A549 (cell line): ENCODE results near the gene ATP6V0C. TPM values are rescaled to one million over a fixed set of nuclear protein-coding genes. Genes with fewer than 3 reads are reported as not detected.

ENCODE experiments used
- ATAC-seq, 2 experiments: fragments of 200-7000 bp in 1 of 2; fragments of >200 bp in 1 of 2; cut with Nextera tagmentation in 1 of 2; cut with Tn5 transposase in 1 of 2; 3 replicates each; pipeline versions ENCODE4 v1.8.0 to v1.9.1; 2018 to 2020; ENCODE audit warnings: mild to moderate bottlenecking in 1 of 2, moderate library complexity in 1 of 2
- CTCF ChIA-PET: fragments of 300-600 bp; sonication (Branson Sonifier 250); formaldehyde crosslinking; extraction: SDS; loops from one replicate; lab custom pipeline; 2021; ENCODE audit warnings: antibody characterized with exemption, inconsistent platforms; lab: Yijun Ruan, JAX
- POLR2A ChIA-PET: fragments of 350-600 bp; formaldehyde crosslinking; extraction: SDS; loops from one replicate; lab custom pipeline; 2021; ENCODE audit warnings: antibody characterized with exemption, inconsistent platforms; lab: Yijun Ruan, JAX
- DNase-seq, 2 experiments: peaks; one replicate each; pipeline versions ENCODE4 v3.0.0 to v3.0.0-alpha.2; 2011 to 2016; ENCODE audit warnings: low read depth in 1 of 2, low spot score in 1 of 2
- FAIRE-seq: peaks from 2 replicates; lab custom pipeline; 2011; peaks lifted over from hg19 to GRCh38; lab: Jason Lieb, UNC
- H3K27ac ChIP-seq, 2 experiments: fragments of >200 bp; sonication (Bioruptor Twin); formaldehyde crosslinking; 3 replicates each; pipeline ENCODE4 v1.5.1; 2016 to 2017
- H3K4me1 ChIP-seq: fragments of >200 bp; sonication (Bioruptor Twin); formaldehyde crosslinking; 3 replicates; pipeline ENCODE4 v1.6.1; 2016
- H3K4me2 ChIP-seq: fragments of >200 bp; sonication (Bioruptor Twin); formaldehyde crosslinking; 3 replicates; pipeline ENCODE4 v1.6.1; 2016
- H3K4me3 ChIP-seq: fragments of >200 bp; sonication (Bioruptor Twin); formaldehyde crosslinking; 3 replicates; pipeline ENCODE4 v1.5.1; 2016
- H3K9me3 ChIP-seq: fragments of >200 bp; sonication (Bioruptor Twin); formaldehyde crosslinking; 3 replicates; pipeline ENCODE4 v1.6.1; 2016
- BHLHE40 ChIP-seq: IDR thresholded peaks from 2 replicates; pipeline ENCODE4 v1.6.1; 2012; ENCODE audit warnings: low read depth, low read length, inconsistent platforms
- CHD2 ChIP-seq: fragments of 150-350 bp; IDR thresholded peaks from 2 replicates; pipeline ENCODE4 v1.6.1; 2014; ENCODE audit warnings: low read length; ENCODE audit not compliant: partially characterized antibody
- CHD4 ChIP-seq: fragments of 200-600 bp; sonication (generic); IDR thresholded peaks from 2 replicates; pipeline ENCODE4 v1.6.1; 2016; ENCODE audit warnings: antibody characterized with exemption, mild to moderate bottlenecking, borderline replicate concordance
- ESRRA ChIP-seq: fragments of 150-350 bp; IDR thresholded peaks from 2 replicates; pipeline ENCODE4 v1.6.1; 2014; ENCODE audit warnings: mild to moderate bottlenecking, low read length, borderline replicate concordance
- GATA3 ChIP-seq: IDR thresholded peaks from 2 replicates; pipeline ENCODE4 v1.6.1; 2012; ENCODE audit warnings: borderline replicate concordance
- HDAC2 ChIP-seq: fragments of 200-600 bp; sonication (generic); IDR thresholded peaks from 2 replicates; pipeline ENCODE4 v1.6.1; 2016
- HOXA7 ChIP-seq: fragments of 250-450 bp; sonication (Bioruptor Pico); IDR thresholded peaks from 2 replicates; pipeline ENCODE4 v1.5.0; 2020; ENCODE audit warnings: mild to moderate bottlenecking, moderate library complexity
- HOXB5 ChIP-seq: fragments of 250-450 bp; sonication (Bioruptor Pico); IDR thresholded peaks from 2 replicates; pipeline ENCODE4 v1.5.0; 2020; ENCODE audit warnings: mild to moderate bottlenecking, moderate library complexity
- MAFK ChIP-seq: fragments of 450-650 bp; IDR thresholded peaks from 2 replicates; pipeline ENCODE4 v1.6.1; 2014; ENCODE audit not compliant: partially characterized antibody
- MYC ChIP-seq: IDR thresholded peaks from 2 replicates; pipeline ENCODE4 v1.6.1; 2012; ENCODE audit warnings: mild to moderate bottlenecking, inconsistent platforms, low read length, improper control_type of control experiment, borderline replicate concordance
- NFE2L2 ChIP-seq: fragments of 150-350 bp; conservative IDR thresholded peaks from 2 replicates; pipeline ENCODE4 v1.6.1; 2014; ENCODE audit warnings: low read length
- NR3C1 ChIP-seq: fragments of >200 bp; sonication (Bioruptor Twin); formaldehyde crosslinking; IDR thresholded peaks from 3 replicates; pipeline ENCODE4 v1.6.1; 2017
- POLR2AphosphoS2 ChIP-seq: conservative IDR thresholded peaks from 2 replicates; pipeline ENCODE4 v1.6.1; 2012; ENCODE audit warnings: low read length, improper control_type of control experiment, inconsistent platforms
- RAD21 ChIP-seq, 2 experiments: fragments of >200 bp in 1 of 2; sonication (Bioruptor Twin) in 1 of 2; formaldehyde crosslinking in 1 of 2; IDR thresholded peaks in 1 of 2; conservative IDR thresholded peaks in 1 of 2; 2 replicates in 1 of 2; 3 replicates in 1 of 2; pipeline ENCODE4 v1.6.1; 2012 to 2018; ENCODE audit warnings: inconsistent platforms in 1 of 2
- RARB ChIP-seq: fragments of 250-450 bp; sonication (Bioruptor Pico); IDR thresholded peaks from 2 replicates; pipeline ENCODE4 v1.8.0; 2021; ENCODE audit warnings: mild to moderate bottlenecking, moderate library complexity
- RFX5 ChIP-seq: fragments of 450-650 bp; IDR thresholded peaks from 2 replicates; pipeline ENCODE4 v1.7.1; 2014; ENCODE audit warnings: antibody characterized with exemption, mild to moderate bottlenecking, moderate library complexity
- RNF2 ChIP-seq: fragments of 200-600 bp; sonication (generic); IDR thresholded peaks from 2 replicates; pipeline ENCODE4 v1.6.1; 2016; ENCODE audit warnings: low read depth, mild to moderate bottlenecking, antibody characterized with exemption, moderate library complexity, borderline replicate concordance
- ZC3H11A ChIP-seq: fragments of 450-650 bp; IDR thresholded peaks from 2 replicates; pipeline ENCODE4 v1.6.1; 2014; ENCODE audit warnings: antibody characterized with exemption, mild to moderate bottlenecking
- WGBS: methylation state at CpG from one replicate; pipeline ENCODE4 v1.1.6; 2017; ENCODE audit errors: missing lambda C conversion rate; 5-methylcytosine and 5-hydroxymethylcytosine counted together
- polyA plus RNA-seq, 4 experiments: library from polyadenylated mRNA; depleted of rRNA in 3 of 4; stranded (reverse); fragments of >200 nt; fragmentation: RNase III in 1 of 4; extraction: RNeasy Plus Mini Kit Qiagen cat#74134 plus additional on column Dnase treatment in 1 of 4; gene quantifications; 2 replicates in 3 of 4; 3 replicates in 1 of 4; pipeline ENCODE4 v1.2.3, GENCODE V29; 2011 to 2017
- TF ChIP-seq, protein P1 (sequence below): fragments of 250-450 bp; sonication (Bioruptor Pico); IDR thresholded peaks from 2 replicates; pipeline ENCODE4 v1.5.0; 2020; ENCODE audit warnings: low read depth, mild to moderate bottlenecking, moderate library complexity
- TF ChIP-seq, protein P2 (sequence below): fragments of 200-600 bp; sonication (generic); IDR thresholded peaks from 2 replicates; pipeline ENCODE4 v1.6.1; 2016; ENCODE audit warnings: antibody characterized with exemption, mild to moderate bottlenecking, moderate library complexity
- TF ChIP-seq, protein P3 (sequence below): fragments of 450-650 bp; IDR thresholded peaks from 2 replicates; pipeline ENCODE4 v1.6.1; 2014; ENCODE audit warnings: antibody characterized with exemption
- TF ChIP-seq, protein P4 (sequence below): IDR thresholded peaks from 2 replicates; pipeline ENCODE4 v1.6.1; 2012

Gene ATP6V0C
- polyA plus RNA-seq, 2 of the 4 experiments (the other 2 are of a cell fraction): 9.4 to 153 TPM

DNA sequence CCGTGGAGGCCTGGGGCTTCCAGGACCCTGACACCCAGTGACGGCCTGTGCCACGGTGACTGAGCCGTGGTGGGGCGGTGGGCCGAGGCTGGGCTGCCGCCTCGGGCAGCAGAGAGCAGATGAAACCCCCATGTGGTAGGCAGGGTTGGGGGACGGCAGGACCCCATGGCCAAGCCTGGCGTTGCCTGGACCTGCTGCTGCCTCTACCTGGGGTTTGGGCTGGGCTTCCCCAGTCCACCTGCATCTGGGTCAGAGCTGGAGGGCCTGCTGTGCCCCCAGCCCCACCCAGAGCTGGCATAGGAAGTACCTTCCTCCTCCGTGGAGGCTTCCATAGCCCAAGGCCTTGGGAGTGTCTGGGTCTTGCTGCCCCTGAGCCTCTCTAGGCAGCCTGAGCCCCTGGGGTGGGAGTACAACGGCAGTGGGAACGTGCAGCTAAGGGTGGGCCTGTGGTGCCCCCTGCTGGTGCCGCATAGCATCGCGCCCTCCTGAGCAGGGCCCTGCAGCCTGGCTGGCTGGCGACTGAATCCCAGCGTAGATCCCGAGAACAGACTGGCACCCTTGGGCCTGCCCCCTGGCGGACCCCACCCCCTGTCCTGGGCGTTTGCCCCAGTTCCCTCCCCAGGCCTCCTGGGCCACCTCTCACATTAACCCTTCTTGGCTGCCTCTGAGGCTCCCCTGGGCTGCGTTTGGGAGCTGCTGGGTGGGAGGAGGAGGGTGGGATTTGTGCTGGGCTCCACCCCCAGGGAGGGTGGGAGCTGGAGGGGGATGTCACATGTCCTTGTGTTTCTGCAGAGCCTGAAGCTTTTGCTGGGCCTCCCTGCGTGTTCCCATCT is 12.6 kb upstream of the ATP6V0C start (continued):
- TF ChIP-seq, protein P1, sequence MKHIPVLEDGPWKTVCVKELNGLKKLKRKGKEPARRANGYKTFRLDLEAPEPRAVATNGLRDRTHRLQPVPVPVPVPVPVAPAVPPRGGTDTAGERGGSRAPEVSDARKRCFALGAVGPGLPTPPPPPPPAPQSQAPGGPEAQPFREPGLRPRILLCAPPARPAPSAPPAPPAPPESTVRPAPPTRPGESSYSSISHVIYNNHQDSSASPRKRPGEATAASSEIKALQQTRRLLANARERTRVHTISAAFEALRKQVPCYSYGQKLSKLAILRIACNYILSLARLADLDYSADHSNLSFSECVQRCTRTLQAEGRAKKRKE (CRISPR knock-in tag): no peak
- peak; percentile 93 to 95 for TF ChIP-seq RAD21 (conservative IDR thresholded peaks at IDR 0.05 in 1 of 2, IDR thresholded peaks at IDR 0.05 in 1 of 2)

DNA sequence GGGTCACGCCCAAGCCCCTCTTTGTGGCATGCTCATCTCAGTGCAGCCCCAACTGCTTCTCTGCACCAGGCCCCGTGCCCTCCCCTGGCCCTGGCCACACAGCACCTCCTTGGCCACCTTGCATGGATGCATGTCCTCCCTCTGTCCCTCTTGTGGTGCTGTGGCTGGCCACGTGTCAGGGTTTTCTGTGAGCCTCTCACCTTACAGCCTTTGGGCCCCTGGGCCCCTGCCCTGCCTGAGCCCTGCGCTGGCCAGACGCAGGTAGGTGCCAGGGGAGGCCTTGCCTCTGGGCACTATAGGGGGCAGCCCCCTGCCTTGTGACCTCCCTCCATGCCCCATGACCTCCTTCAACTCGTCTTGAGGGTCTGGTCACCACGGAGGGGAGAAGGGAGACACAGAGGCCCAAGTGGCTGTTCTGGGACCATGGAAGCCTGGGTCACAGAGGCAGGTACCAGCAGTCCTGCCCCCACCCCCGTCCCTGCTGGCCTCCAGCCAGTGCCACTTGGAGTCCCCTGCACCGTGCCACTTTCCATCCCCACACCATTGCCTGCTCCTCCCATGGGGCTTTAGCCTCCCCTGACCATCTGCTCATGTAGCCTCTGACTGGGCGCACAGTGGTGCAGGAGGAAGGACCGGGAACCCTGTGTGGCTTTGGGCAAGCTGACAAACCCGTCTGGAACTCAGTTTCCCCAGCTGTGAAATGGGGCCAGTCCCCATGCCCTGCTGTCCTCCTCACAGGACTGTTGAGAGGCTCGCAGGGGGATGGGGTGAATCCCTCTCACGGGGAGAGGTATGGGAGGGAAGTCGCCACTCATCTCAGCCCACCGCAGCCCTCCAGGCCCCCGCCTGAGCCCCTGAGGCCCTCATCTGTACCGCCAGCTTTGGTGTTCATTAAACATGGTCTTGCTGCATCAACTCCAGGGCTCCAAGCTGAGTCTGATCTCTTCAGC is 11.5 kb upstream of the ATP6V0C start:
- TF ChIP-seq CHD2 (no peak), MYC (no peak), HDAC2 (no peak), RNF2 (no peak), RFX5 (no peak), GATA3 (no peak)
- TF ChIP-seq, protein P2, sequence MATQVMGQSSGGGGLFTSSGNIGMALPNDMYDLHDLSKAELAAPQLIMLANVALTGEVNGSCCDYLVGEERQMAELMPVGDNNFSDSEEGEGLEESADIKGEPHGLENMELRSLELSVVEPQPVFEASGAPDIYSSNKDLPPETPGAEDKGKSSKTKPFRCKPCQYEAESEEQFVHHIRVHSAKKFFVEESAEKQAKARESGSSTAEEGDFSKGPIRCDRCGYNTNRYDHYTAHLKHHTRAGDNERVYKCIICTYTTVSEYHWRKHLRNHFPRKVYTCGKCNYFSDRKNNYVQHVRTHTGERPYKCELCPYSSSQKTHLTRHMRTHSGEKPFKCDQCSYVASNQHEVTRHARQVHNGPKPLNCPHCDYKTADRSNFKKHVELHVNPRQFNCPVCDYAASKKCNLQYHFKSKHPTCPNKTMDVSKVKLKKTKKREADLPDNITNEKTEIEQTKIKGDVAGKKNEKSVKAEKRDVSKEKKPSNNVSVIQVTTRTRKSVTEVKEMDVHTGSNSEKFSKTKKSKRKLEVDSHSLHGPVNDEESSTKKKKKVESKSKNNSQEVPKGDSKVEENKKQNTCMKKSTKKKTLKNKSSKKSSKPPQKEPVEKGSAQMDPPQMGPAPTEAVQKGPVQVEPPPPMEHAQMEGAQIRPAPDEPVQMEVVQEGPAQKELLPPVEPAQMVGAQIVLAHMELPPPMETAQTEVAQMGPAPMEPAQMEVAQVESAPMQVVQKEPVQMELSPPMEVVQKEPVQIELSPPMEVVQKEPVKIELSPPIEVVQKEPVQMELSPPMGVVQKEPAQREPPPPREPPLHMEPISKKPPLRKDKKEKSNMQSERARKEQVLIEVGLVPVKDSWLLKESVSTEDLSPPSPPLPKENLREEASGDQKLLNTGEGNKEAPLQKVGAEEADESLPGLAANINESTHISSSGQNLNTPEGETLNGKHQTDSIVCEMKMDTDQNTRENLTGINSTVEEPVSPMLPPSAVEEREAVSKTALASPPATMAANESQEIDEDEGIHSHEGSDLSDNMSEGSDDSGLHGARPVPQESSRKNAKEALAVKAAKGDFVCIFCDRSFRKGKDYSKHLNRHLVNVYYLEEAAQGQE: no peak
- WGBS: 84% methylated on average over 15 of the region's 18 CpGs
- DNase-seq: no peak
- CTCF ChIA-PET: interaction anchor here (0.6 to 6.4 kb wide), 47 partner anchors 11 to 350 kb away, joined by 3 to 98 read pairs (median 4); partner anchors contain the start of genes ABCA3, AMDHD2, ATP6V0C and CCNF
- Histone ChIP-seq H3K4me2 (peak overlapping the region; percentile 46), H3K9me3 (no peaks in the 10 kb centered on the region), H3K4me3 (no peak overlapping the region), H3K27ac (peak overlapping the region; percentile 28 to 65; a peak in 4 of 6 replicates), H3K4me1 (peaks cover 25% of the 10 kb centered on the region)
- POLR2A ChIA-PET: interaction anchor here (0.6 to 1.1 kb wide), 5 partner anchors 10 to 538 kb away, joined by 3 to 4 read pairs (median 3); partner anchors contain the start of genes ECI1 and RPS2
- FAIRE-seq: no peak
- ATAC-seq: peak; percentile 19 to 25; a peak in 4 of 6 replicates

DNA sequence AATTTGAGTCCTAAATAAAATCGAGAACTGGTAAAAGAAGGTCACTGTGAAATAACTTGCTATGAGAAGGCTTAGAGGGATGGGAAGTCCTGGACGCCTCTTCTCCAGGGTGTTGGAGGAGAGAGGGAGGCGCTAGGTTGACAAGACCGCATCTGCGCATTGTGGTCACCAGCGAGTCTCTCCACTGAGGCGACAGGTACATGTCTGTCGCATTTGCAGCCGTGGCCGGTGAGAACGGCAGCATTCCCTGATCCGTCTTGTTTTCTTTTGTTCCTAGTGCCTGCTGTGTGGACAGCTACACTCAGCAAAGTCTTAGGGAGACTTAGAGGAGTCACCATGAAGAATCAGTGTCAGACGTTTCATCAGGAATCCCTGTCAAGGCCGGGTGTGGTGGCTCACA is 8.1 kb upstream of the ATP6V0C start:
- DNase-seq (no peak), ATAC-seq (no peak), FAIRE-seq (no peak)
- ChIA-PET CTCF (interaction anchor here (0.9 kb wide), 1 partner anchor 255 kb away, joined by 3 read pairs; no protein-coding TSS in a partner anchor), POLR2A (no interaction called here)
- no peak overlapping the region for H3K4me3 ChIP-seq
- no peak overlapping the region for H3K27ac ChIP-seq
- no peaks in the 10 kb centered on the region for H3K9me3 ChIP-seq
- no peak overlapping the region for H3K4me2 ChIP-seq
- TF ChIP-seq BHLHE40 (no peak), RARB (CRISPR knock-in tag) (no peak), ZC3H11A (no peak), MAFK (no peak), CHD4 (no peak), POLR2AphosphoS2 (no peak), NFE2L2 (no peak), RFX5 (no peak), NR3C1 (no peak), ESRRA (no peak), HOXA7 (CRISPR knock-in tag) (no peak), HOXB5 (no peak), MYC (no peak)
- TF ChIP-seq, protein P3, sequence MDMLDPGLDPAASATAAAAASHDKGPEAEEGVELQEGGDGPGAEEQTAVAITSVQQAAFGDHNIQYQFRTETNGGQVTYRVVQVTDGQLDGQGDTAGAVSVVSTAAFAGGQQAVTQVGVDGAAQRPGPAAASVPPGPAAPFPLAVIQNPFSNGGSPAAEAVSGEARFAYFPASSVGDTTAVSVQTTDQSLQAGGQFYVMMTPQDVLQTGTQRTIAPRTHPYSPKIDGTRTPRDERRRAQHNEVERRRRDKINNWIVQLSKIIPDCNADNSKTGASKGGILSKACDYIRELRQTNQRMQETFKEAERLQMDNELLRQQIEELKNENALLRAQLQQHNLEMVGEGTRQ: no peak
- TF ChIP-seq, protein P4, sequence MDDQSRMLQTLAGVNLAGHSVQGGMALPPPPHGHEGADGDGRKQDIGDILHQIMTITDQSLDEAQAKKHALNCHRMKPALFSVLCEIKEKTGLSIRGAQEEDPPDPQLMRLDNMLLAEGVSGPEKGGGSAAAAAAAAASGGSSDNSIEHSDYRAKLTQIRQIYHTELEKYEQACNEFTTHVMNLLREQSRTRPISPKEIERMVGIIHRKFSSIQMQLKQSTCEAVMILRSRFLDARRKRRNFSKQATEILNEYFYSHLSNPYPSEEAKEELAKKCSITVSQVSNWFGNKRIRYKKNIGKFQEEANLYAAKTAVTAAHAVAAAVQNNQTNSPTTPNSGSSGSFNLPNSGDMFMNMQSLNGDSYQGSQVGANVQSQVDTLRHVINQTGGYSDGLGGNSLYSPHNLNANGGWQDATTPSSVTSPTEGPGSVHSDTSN: no peak
- TF ChIP-seq, all 56 proteins: peak for 0
- peaks cover 16% of the 10 kb centered on the region for H3K4me1 ChIP-seq
- WGBS: 84% methylated on average over 14 of the region's 14 CpGs
